GM23338 (cell line): Measurements from ENCODE around the gene CACNA2D4. TPM values are rescaled to one million over a fixed set of nuclear protein-coding genes. Genes with fewer than 3 reads are reported as not detected.

ENCODE experiments used
- ATAC-seq: fragments of 200-7000 bp; cut with Tn5 transposase; 3 replicates; pipeline ENCODE4 v1.9.1; 2020
- DNase-seq: peaks from one replicate; pipeline ENCODE4 v3.0.0-alpha.2; 2015; ENCODE audit warnings: low spot score
- H2AFZ ChIP-seq: fragments of 200-600 bp; sonication (generic); 2 replicates; pipeline ENCODE4 v1.8.0; 2016; ENCODE audit warnings: antibody characterized with exemption, mild to moderate bottlenecking, moderate library complexity
- H3F3A ChIP-seq: fragments of 200-600 bp; sonication (generic); replicated peaks from 2 replicates; pipeline ENCODE4 v1.8.0; 2017; ENCODE audit warnings: antibody characterized with exemption, mixed run types, low read depth
- H3K27ac ChIP-seq: fragments of 200-600 bp; sonication (generic); 2 replicates; pipeline ENCODE4 v1.6.1; 2016; ENCODE audit warnings: low read depth
- H3K27me3 ChIP-seq: fragments of 200-600 bp; sonication (generic); 2 replicates; pipeline ENCODE4 v1.8.0; 2016; ENCODE audit warnings: mild to moderate bottlenecking, mixed run types, moderate library complexity; ENCODE audit not compliant: insufficient read depth
- H3K36me3 ChIP-seq: fragments of 200-600 bp; sonication (generic); 2 replicates; pipeline ENCODE4 v1.8.0; 2016; ENCODE audit warnings: mild to moderate bottlenecking; ENCODE audit not compliant: insufficient read depth
- H3K4me1 ChIP-seq: fragments of 200-600 bp; sonication (generic); 2 replicates; pipeline ENCODE4 v1.8.0; 2016; ENCODE audit warnings: mild to moderate bottlenecking, moderate library complexity; ENCODE audit not compliant: insufficient read depth
- H3K4me2 ChIP-seq: fragments of 200-600 bp; sonication (generic); 2 replicates; pipeline ENCODE4 v1.7.1; 2017; ENCODE audit warnings: mixed run types
- H3K4me3 ChIP-seq: fragments of 200-600 bp; sonication (generic); 2 replicates; pipeline ENCODE4 v1.6.1; 2016; ENCODE audit warnings: mixed run types
- H3K79me2 ChIP-seq: fragments of 200-600 bp; sonication (generic); replicated peaks from 2 replicates; pipeline ENCODE4 v1.8.0; 2017; ENCODE audit warnings: mild to moderate bottlenecking; ENCODE audit not compliant: insufficient read depth
- H3K9me2 ChIP-seq: fragments of 200-600 bp; sonication (generic); 2 replicates; pipeline ENCODE4 v1.8.0; 2017; ENCODE audit not compliant: insufficient read depth
- H4K20me1 ChIP-seq: fragments of 200-600 bp; sonication (generic); replicated peaks from 2 replicates; pipeline ENCODE4 v1.8.0; 2017; ENCODE audit warnings: mild to moderate bottlenecking; ENCODE audit not compliant: insufficient read depth
- H3K27ac Mint-ChIP-seq: 2 replicates; pipeline ENCODE4 v1.8.0; 2020; ENCODE audit warnings: inconsistent platforms, mild to moderate bottlenecking, moderate library complexity, mixed read lengths
- H3K27me3 Mint-ChIP-seq: 3 replicates; pipeline ENCODE4 v1.8.0; 2022; ENCODE audit warnings: low read depth, mild to moderate bottlenecking, moderate library complexity, mixed read lengths, inconsistent platforms; ENCODE audit not compliant: insufficient read depth, poor library complexity
- H3K36me3 Mint-ChIP-seq: 3 replicates; pipeline ENCODE4 v1.8.0; 2021; ENCODE audit warnings: low read depth, mild to moderate bottlenecking, inconsistent platforms, moderate library complexity, mixed read lengths
- H3K4me1 Mint-ChIP-seq: 3 replicates; pipeline ENCODE4 v1.8.0; 2020; ENCODE audit warnings: mild to moderate bottlenecking, inconsistent platforms, mixed read lengths
- H3K4me3 Mint-ChIP-seq: 3 replicates; pipeline ENCODE4 v1.8.0; 2021; ENCODE audit warnings: moderate library complexity, mild to moderate bottlenecking, inconsistent platforms, mixed read lengths
- H3K9me3 Mint-ChIP-seq: 3 replicates; pipeline ENCODE4 v1.8.0; 2020; ENCODE audit warnings: moderate library complexity, mild to moderate bottlenecking, inconsistent platforms, mixed read lengths
- CREB1 ChIP-seq: fragments of 250-450 bp; sonication (Bioruptor Pico); IDR thresholded peaks from 2 replicates; pipeline ENCODE4 v1.5.0; 2020; ENCODE audit warnings: low read depth, mild to moderate bottlenecking, moderate library complexity
- CTCF ChIP-seq, 2 experiments: fragments of 200-600 bp in 1 of 2; sonication (generic) in 1 of 2; conservative IDR thresholded peaks; 2 replicates each; pipeline versions ENCODE4 v1.5.1 to v1.6.1; 2016 to 2017; ENCODE audit warnings: antibody characterized with exemption in 2 of 2, low read depth in 2 of 2, mild to moderate bottlenecking in 2 of 2, moderate library complexity in 1 of 2
- ETS1 ChIP-seq: IDR thresholded peaks from 2 replicates; pipeline ENCODE4 v1.6.1; 2016; ENCODE audit warnings: antibody characterized with exemption
- EZH2 ChIP-seq: fragments of 200-600 bp; sonication (generic); IDR thresholded peaks from one replicate; pipeline ENCODE4 v1.8.0; 2017; ENCODE audit warnings: antibody characterized with exemption, mild to moderate bottlenecking, low read depth; ENCODE audit not compliant: unreplicated experiment
- EZH2phosphoT487 ChIP-seq: fragments of 200-600 bp; sonication (generic); IDR thresholded peaks from one replicate; pipeline ENCODE4 v1.8.1; 2018; ENCODE audit warnings: antibody characterized with exemption; ENCODE audit not compliant: unreplicated experiment
- JUNB ChIP-seq: IDR thresholded peaks from one replicate; pipeline ENCODE4 v1.6.1; 2016; ENCODE audit warnings: antibody characterized with exemption; ENCODE audit not compliant: unreplicated experiment
- POLR2AphosphoS5 ChIP-seq: IDR thresholded peaks from 2 replicates; pipeline ENCODE4 v1.6.1; 2016; ENCODE audit warnings: antibody characterized with exemption, low read depth
- STAT1 ChIP-seq: IDR thresholded peaks from one replicate; pipeline ENCODE4 v1.6.1; 2016; ENCODE audit warnings: antibody characterized with exemption; ENCODE audit not compliant: unreplicated experiment
- ZNF331 ChIP-seq: fragments of 250-450 bp; sonication (Bioruptor Pico); IDR thresholded peaks from 2 replicates; pipeline ENCODE4 v1.5.0; 2020; ENCODE audit warnings: low read depth, mild to moderate bottlenecking, moderate library complexity
- ZNF462 ChIP-seq: fragments of 250-450 bp; sonication (Bioruptor Pico); IDR thresholded peaks from 2 replicates; pipeline ENCODE4 v1.5.0; 2020; ENCODE audit warnings: mild to moderate bottlenecking, moderate library complexity
- polyA plus RNA-seq: library from polyadenylated mRNA; unstranded; fragments of >200 nt; fragmentation: Nextera tagmentation; extraction: Ambion mirVana; gene quantifications from 2 replicates; pipeline ENCODE4 v1.2.1, GENCODE V29; 2016
- total RNA-seq: library from RNA; depleted of rRNA; stranded (reverse); fragments of >200 nt; shearing (Covaris generic); gene quantifications from 2 replicates; pipeline ENCODE4 v1.2.3, GENCODE V29; 2014

CACNA2D4 gene
- total and polyA plus RNA-seq, 2 experiments from 2014 or later = 0.07 to 0.24 TPM

GRCh38 chr12:1839464-1839863 lies 79.0 kb downstream of the CACNA2D4 start (continued):
- TF ChIP-seq ZNF462 (CRISPR knock-in tag) (no peak), CTCF (conservative IDR thresholded peaks at IDR 0.05; ENCODE audit: low read depth in 2 of 2) (no peak)

GRCh38 chr12:1838994-1839365 lies 79.5 kb downstream of the CACNA2D4 start:
- Mint-ChIP-seq H3K27ac (no peak overlapping the region), H3K9me3 (no peaks in the 10 kb centered on the region), H3K36me3 (no peaks in the 10 kb centered on the region), H3K27me3 (peaks cover 10% of the 10 kb centered on the region), H3K4me3 (no peak overlapping the region), H3K4me1 (peaks cover 46% of the 10 kb centered on the region)
- DNase-seq (no peak), ATAC-seq (no peak)
- Histone ChIP-seq H3K4me3 (no peak overlapping the region), H3K27ac (no peak overlapping the region), H3K9me2 (no peaks in the 10 kb centered on the region), H3K4me1 (peaks cover under 1% of the 10 kb centered on the region; the same call in 1 of the 2 replicates), H3K4me2 (no peak overlapping the region), H3K36me3 (no peaks in the 10 kb centered on the region), H3F3A (no peaks in the 10 kb centered on the region), H3K27me3 (no peaks in the 10 kb centered on the region), H4K20me1 (no peaks in the 10 kb centered on the region), H3K79me2 (no peaks in the 10 kb centered on the region), H2AFZ (peak overlapping the region; percentile 72; the same call in 1 of the 2 replicates)
- TF ChIP-seq STAT1 (no peak), EZH2phosphoT487 (no peak), JUNB (no peak), EZH2 (no peak), ZNF331 (CRISPR knock-in tag) (no peak), POLR2AphosphoS5 (no peak), CREB1 (CRISPR knock-in tag) (no peak), ETS1 (no peak)
